Dermis blood vessel endothelial cell (primary cell): Measurements from ENCODE around the gene DDX27. TPM values are rescaled to one million over a fixed set of nuclear protein-coding genes. Genes with fewer than 3 reads are reported as not detected.
"Not testable (repeated sequence)": the region's sequence is repeated elsewhere in the genome, so short reads cannot be mapped to it uniquely, and the experiment has no call there.

Experiments
- DNase-seq: peaks from one replicate; pipeline ENCODE4 v3.0.0; 2010
- total RNA-seq: library from RNA; depleted of rRNA; stranded (reverse); fragments of >200 nt; gene quantifications from 2 replicates; pipeline ENCODE4 v1.2.3, GENCODE V29; 2014

The DDX27 gene
- total RNA-seq: 31.0 and 31.1 TPM in 2 replicates

- peak; percentile 99 for DNase-seq
These were observed at the start of gene DDX27 for GRCh38 chr20:49219091-49219923. Gene DDX27, plus strand, starts transcription at chr20:49219416. Its CDS starts 33 bp downstream, at chr20:49219449.

- no peak for DNase-seq
These were observed 49.7 kb upstream of the DDX27 start for GRCh38 chr20:49169547-49169946.

- DNase-seq: no peak
These were observed 48.5 kb upstream of the DDX27 start for GRCh38 chr20:49170714-49171113.

GRCh38 chr20:49171909-49172308 is 47.3 kb upstream of the DDX27 start:
- DNase-seq: peak; percentile 21

GRCh38 chr20:49172413-49172812 is 46.8 kb upstream of the DDX27 start:
- no peak for DNase-seq

- no peak for DNase-seq
These were observed 45.0 kb upstream of the DDX27 start for GRCh38 chr20:49174183-49174582.

- DNase-seq: peak; percentile 33
These were observed 39.6 kb upstream of the DDX27 start for GRCh38 chr20:49179368-49180277.

GRCh38 chr20:49181265-49181877 is 37.8 kb upstream of the DDX27 start:
- DNase-seq: no peak

GRCh38 chr20:49183444-49183843 is 35.8 kb upstream of the DDX27 start:
- DNase-seq: no peak

GRCh38 chr20:49184084-49184501 is 35.1 kb upstream of the DDX27 start:
- DNase-seq: not testable (repeated sequence)

GRCh38 chr20:49184691-49185070 is 34.5 kb upstream of the DDX27 start:
- no peak for DNase-seq

GRCh38 chr20:49185071-49185761 is 34.0 kb upstream of the DDX27 start:
- DNase-seq: no peak

GRCh38 chr20:49186535-49187329 is 32.5 kb upstream of the DDX27 start:
- peak; percentile 65 for DNase-seq

- peak; percentile 35 for DNase-seq
These were observed 31.8 kb upstream of the DDX27 start for GRCh38 chr20:49187330-49187850.

- DNase-seq: peak; percentile 97
These were observed 31.2 kb upstream of the DDX27 start, which contains the start of gene STAU1 for GRCh38 chr20:49187851-49188641. Gene STAU1, minus strand, starts transcription at chr20:49188334. Its CDS starts 22,133 bp downstream, at chr20:49166201.

GRCh38 chr20:49192944-49193518 is 26.2 kb upstream of the DDX27 start:
- DNase-seq: not testable (repeated sequence)

- no peak for DNase-seq
These were observed 19.4 kb upstream of the DDX27 start for GRCh38 chr20:49199729-49200293.

GRCh38 chr20:49203011-49203410 is 16.2 kb upstream of the DDX27 start:
- no peak for DNase-seq

GRCh38 chr20:49203746-49204145 is 15.5 kb upstream of the DDX27 start:
- no peak for DNase-seq

GRCh38 chr20:49207076-49207475 is 12.1 kb upstream of the DDX27 start:
- DNase-seq: no peak
